Small intestine (tissue), 7 donors: ENCODE results near the gene ADI1. TPM values are rescaled to one million over a fixed set of nuclear protein-coding genes. Genes with fewer than 3 reads are reported as not detected.
"Not testable (repeated sequence)": the region's sequence is repeated elsewhere in the genome, so short reads cannot be mapped to it uniquely, and the experiment has no call there.

Experiments
- DNase-seq, 2 donors: peaks; one replicate each; pipeline versions ENCODE4 v3.0.0 to v3.0.0-alpha.2; 2013
- FAIRE-seq: peaks from 2 replicates; lab custom pipeline; 2012; peaks lifted over from hg19 to GRCh38; lab: Jason Lieb, UNC
- H3K27ac ChIP-seq, 3 donors: one replicate each; pipeline ENCODE4 v1.5.1; 2013; ENCODE audit warnings: low read length in 2 of 3, mild to moderate bottlenecking in 2 of 3, control low read depth in 1 of 3, inconsistent platforms in 1 of 3, low read depth in 1 of 3, moderate library complexity in 1 of 3
- H3K27me3 ChIP-seq, 3 donors: one replicate each; pipeline ENCODE4 v1.6.1; 2013; ENCODE audit warnings: low read length in 3 of 3, inconsistent platforms in 1 of 3; ENCODE audit not compliant: control insufficient read depth in 3 of 3, insufficient read depth in 3 of 3
- H3K36me3 ChIP-seq, 3 donors: one replicate each; pipeline ENCODE4 v1.6.1; 2013; ENCODE audit warnings: low read length in 3 of 3, inconsistent platforms in 1 of 3, low read depth in 1 of 3, mild to moderate bottlenecking in 1 of 3, moderate library complexity in 1 of 3; ENCODE audit not compliant: control insufficient read depth in 3 of 3, insufficient read depth in 2 of 3
- H3K4me1 ChIP-seq, 3 donors: one replicate each; pipeline ENCODE4 v1.6.1; 2013; ENCODE audit warnings: low read length in 2 of 3, inconsistent platforms in 1 of 3, low read depth in 1 of 3, mild to moderate bottlenecking in 1 of 3, moderate library complexity in 1 of 3; ENCODE audit not compliant: control insufficient read depth in 3 of 3, insufficient read depth in 2 of 3
- H3K4me3 ChIP-seq, 3 donors: one replicate each; pipeline ENCODE4 v1.5.1; 2013; ENCODE audit warnings: low read length in 3 of 3, control low read depth in 1 of 3, inconsistent platforms in 1 of 3, low read depth in 1 of 3, mild to moderate bottlenecking in 1 of 3, moderate library complexity in 1 of 3
- H3K9me3 ChIP-seq, 2 donors: one replicate each; pipeline ENCODE4 v1.6.1; 2013; ENCODE audit warnings: low read depth in 1 of 2, low read length in 1 of 2; ENCODE audit not compliant: control insufficient read depth in 2 of 2, insufficient read depth in 1 of 2
- WGBS, 3 donors: extraction: QIAGEN DNeasy Blood & Tissue Kit; methylation state at CpG; one replicate each; pipeline ENCODE4 v1.1.7; 2013; 5-methylcytosine and 5-hydroxymethylcytosine counted together
- polyA plus RNA-seq, 4 donors: library from polyadenylated mRNA; stranded (reverse) in 3 of 4; unstranded in 1 of 4; fragments of 200-250 nt in 3 of 4; fragments of 120-200 nt in 1 of 4; gene quantifications; one replicate each; pipeline versions ENCODE4 v1.2.1 to v1.2.3, GENCODE V29; 2013
- donor health status: healthy with polysubstance abuse.
- donor health status: control.
- donor health status: control.
- donor health status: Bipolar disorder and iron deficiency.
- donor health status: healthy.

ADI1 gene
- polyA plus RNA-seq, 4 donors, result 65.4 to 615 (median 197) TPM

GRCh38 chr2:3453190-3453999, 65.9 kb downstream of the ADI1 start:
- no peak for DNase-seq
- no peaks in the 10 kb centered on the region for H3K27me3 ChIP-seq
- no peak overlapping the region for H3K4me3 ChIP-seq
- H3K9me3 ChIP-seq, result peaks cover 0 to 3% of the 10 kb centered on the region in 2 donors
- H3K4me1 ChIP-seq, result no peaks in the 10 kb centered on the region
- FAIRE-seq, result no peak
- peaks cover 9 to 70% (median 11%) of the 10 kb centered on the region in 3 donors for H3K36me3 ChIP-seq
- WGBS, 3 donors, result 77 to 85% (median 80%) methylated on average over 20 of the region's 20 CpGs
- no peak overlapping the region for H3K27ac ChIP-seq

- peaks cover 0 to 3% of the 10 kb centered on the region in 2 donors for H3K9me3 ChIP-seq
- H3K4me3 ChIP-seq, result no peak overlapping the region
- WGBS, 3 donors, result 94 to 96% (median 95%) methylated on average over 17 of the region's 17 CpGs
- DNase-seq, result no peak
- no peak overlapping the region for H3K27ac ChIP-seq
- H3K4me1 ChIP-seq, result no peaks in the 10 kb centered on the region
- FAIRE-seq, result no peak
- H3K27me3 ChIP-seq, result no peaks in the 10 kb centered on the region
- H3K36me3 ChIP-seq, result peaks cover 5 to 72% (median 6%) of the 10 kb centered on the region in 3 donors
Observed at GRCh38 chr2:3451926-3452671, 67.2 kb downstream of the ADI1 start.

GRCh38 chr2:3451169-3451568, 68.2 kb downstream of the ADI1 start:
- Histone ChIP-seq H3K36me3 (peaks cover 6 to 72% (median 11%) of the 10 kb centered on the region in 3 donors), H3K27ac (no peak overlapping the region)

GRCh38 chr2:3450385-3451010, 68.8 kb downstream of the ADI1 start:
- peaks cover 0 to 3% of the 10 kb centered on the region in 2 donors for H3K9me3 ChIP-seq
- FAIRE-seq (no peak), DNase-seq (no peak)
- H3K36me3 ChIP-seq, result peaks cover 9 to 77% (median 16%) of the 10 kb centered on the region in 3 donors
- H3K27ac ChIP-seq, result no peak overlapping the region
- H3K4me1 ChIP-seq, result no peaks in the 10 kb centered on the region
- H3K27me3 ChIP-seq, result no peaks in the 10 kb centered on the region
- no peak overlapping the region for H3K4me3 ChIP-seq
- 74 to 83% (median 80%) methylated on average over 16 of the region's 16 CpGs for WGBS, 3 donors

More at GRCh38 chr2:3451169-3451568, 68.2 kb downstream of the ADI1 start:
- peaks cover 0 to 3% of the 10 kb centered on the region in 2 donors for H3K9me3 ChIP-seq
- H3K4me3 ChIP-seq, result no peak overlapping the region
- H3K4me1 ChIP-seq, result no peaks in the 10 kb centered on the region
- 89 to 96% (median 91%) methylated on average over 4 of the region's 4 CpGs for WGBS, 3 donors
- FAIRE-seq (no peak), DNase-seq (no peak)
- H3K27me3 ChIP-seq, result no peaks in the 10 kb centered on the region

- H3K27ac ChIP-seq, result no peak overlapping the region
- DNase-seq (no peak), FAIRE-seq (no peak)
- H3K4me1 ChIP-seq, result no peaks in the 10 kb centered on the region
- WGBS, 3 donors, result 90 to 95% (median 92%) methylated on average over 11 of the region's 11 CpGs
- H3K27me3 ChIP-seq, result no peaks in the 10 kb centered on the region
- no peak overlapping the region for H3K4me3 ChIP-seq
- peaks cover 11 to 79% (median 21%) of the 10 kb centered on the region in 3 donors for H3K36me3 ChIP-seq
- H3K9me3 ChIP-seq, result peaks cover 0 to 2% of the 10 kb centered on the region in 2 donors
Observed at GRCh38 chr2:3449936-3450335, 69.4 kb downstream of the ADI1 start.

GRCh38 chr2:3449086-3449485, 70.2 kb downstream of the ADI1 start:
- Histone ChIP-seq H3K4me3 (no peak overlapping the region), H3K27me3 (no peaks in the 10 kb centered on the region), H3K4me1 (no peaks in the 10 kb centered on the region), H3K36me3 (peaks cover 11 to 73% (median 24%) of the 10 kb centered on the region in 3 donors), H3K9me3 (no peaks in the 10 kb centered on the region), H3K27ac (no peak overlapping the region)
- FAIRE-seq, result no peak
- 74 to 90% (median 87%) methylated on average over 13 of the region's 13 CpGs for WGBS, 3 donors
- no peak for DNase-seq

GRCh38 chr2:3448441-3448911, 70.9 kb downstream of the ADI1 start:
- not testable (repeated sequence) for H3K4me3 ChIP-seq, FAIRE-seq, H3K9me3 ChIP-seq, DNase-seq, H3K27ac ChIP-seq, H3K4me1 ChIP-seq, H3K27me3 ChIP-seq
- H3K36me3 ChIP-seq, result peaks cover 11 to 78% (median 26%) of the 10 kb centered on the region in 3 donors
- WGBS, 3 donors, result 75 to 90% (median 88%) methylated on average over 35 of the region's 35 CpGs

- WGBS, 3 donors, result 72 to 86% (median 86%) methylated on average over 9 of the region's 9 CpGs
- no peak for FAIRE-seq
- H3K27ac ChIP-seq, result no peak overlapping the region
- H3K27me3 ChIP-seq, result no peaks in the 10 kb centered on the region
- H3K4me3 ChIP-seq, result no peak overlapping the region
- peaks cover 0 to 3% (median 0%) of the 10 kb centered on the region in 3 donors for H3K4me1 ChIP-seq
- DNase-seq, result no peak
- H3K9me3 ChIP-seq, result no peaks in the 10 kb centered on the region
- H3K36me3 ChIP-seq, result peaks cover 11 to 76% (median 26%) of the 10 kb centered on the region in 3 donors
Observed at GRCh38 chr2:3447789-3448317, 71.5 kb downstream of the ADI1 start.
